HCT116 (cell line): ENCODE results near the gene KIAA2012.
A peak's percentile ranks its signal among the peaks of the same experiment; 100 is the strongest.

Experiments
- CEBPB ChIP-seq: IDR thresholded peaks from 2 replicates; pipeline ENCODE4 v1.6.1; 2012; ENCODE audit warnings: low read depth
- EZH2 ChIP-seq: fragments of 200-600 bp; sonication (generic); IDR thresholded peaks from 2 replicates; pipeline ENCODE4 v1.6.1; 2017; ENCODE audit warnings: antibody characterized with exemption, mixed run types
- EZH2phosphoT487 ChIP-seq: fragments of 200-600 bp; IDR thresholded peaks from 2 replicates; pipeline ENCODE4 v1.6.1; 2018; ENCODE audit warnings: antibody characterized with exemption, borderline replicate concordance
- POLR2A ChIP-seq: IDR thresholded peaks from 2 replicates; pipeline ENCODE4 v1.7.0; 2011; ENCODE audit warnings: borderline replicate concordance; ENCODE audit not compliant: insufficient read depth, insufficient read length; ENCODE audit errors: extremely low read depth
- POLR2AphosphoS5 ChIP-seq: IDR thresholded peaks from 2 replicates; pipeline ENCODE4 v1.6.1; 2011; ENCODE audit warnings: mild to moderate bottlenecking, low read depth, low read length, moderate library complexity
- RAD21 ChIP-seq: IDR thresholded peaks from 2 replicates; pipeline ENCODE4 v1.6.1; 2012; ENCODE audit warnings: low read depth, mild to moderate bottlenecking
- SP1 ChIP-seq: IDR thresholded peaks from 2 replicates; pipeline ENCODE4 v1.6.1; 2012; ENCODE audit warnings: low read depth
- TCF7L2 ChIP-seq: IDR thresholded peaks from 2 replicates; pipeline ENCODE4 v1.7.0; 2011; ENCODE audit warnings: borderline replicate concordance, inconsistent platforms; ENCODE audit not compliant: insufficient read depth, insufficient read length; ENCODE audit errors: extremely low read depth
- ZFX ChIP-seq: fragments of 450-650 bp; IDR thresholded peaks from 2 replicates; pipeline ENCODE4 v1.6.1; 2017
- ZNF274 ChIP-seq: fragments of 200-500 bp; sonication (Bioruptor generic); IDR thresholded peaks from 2 replicates; pipeline ENCODE4 v1.6.1; 2014; ENCODE audit warnings: mild to moderate bottlenecking, low read depth, low read length, inconsistent platforms
- TF ChIP-seq, protein P1 (sequence below), 3 experiments: fragments of 200-600 bp in 1 of 3; sonication (generic) in 1 of 3; IDR thresholded peaks in 2 of 3; conservative IDR thresholded peaks in 1 of 3; 2 replicates each; pipeline ENCODE4 v1.5.1; 2012 to 2017; ENCODE audit warnings: low read depth in 2 of 3, low read length in 2 of 3, antibody characterized with exemption in 1 of 3, borderline replicate concordance in 1 of 3, control low read depth in 1 of 3, mild to moderate bottlenecking in 1 of 3, mixed read lengths in 1 of 3, mixed run types in 1 of 3, moderate library complexity in 1 of 3; ENCODE audit not compliant: insufficient read depth in 1 of 3
- TF ChIP-seq, protein P2 (sequence below): IDR thresholded peaks from 2 replicates; pipeline ENCODE4 v1.6.1; 2012; ENCODE audit warnings: low read depth
- TF ChIP-seq, protein P3 (sequence below): IDR thresholded peaks from 2 replicates; pipeline ENCODE4 v1.6.1; 2012
- TF ChIP-seq, protein P4 (sequence below): IDR thresholded peaks from 2 replicates; pipeline ENCODE4 v1.6.1; 2011; ENCODE audit warnings: mild to moderate bottlenecking, low read length, moderate library complexity; ENCODE audit not compliant: insufficient replicate concordance; ENCODE audit errors: extremely low read depth

DNA sequence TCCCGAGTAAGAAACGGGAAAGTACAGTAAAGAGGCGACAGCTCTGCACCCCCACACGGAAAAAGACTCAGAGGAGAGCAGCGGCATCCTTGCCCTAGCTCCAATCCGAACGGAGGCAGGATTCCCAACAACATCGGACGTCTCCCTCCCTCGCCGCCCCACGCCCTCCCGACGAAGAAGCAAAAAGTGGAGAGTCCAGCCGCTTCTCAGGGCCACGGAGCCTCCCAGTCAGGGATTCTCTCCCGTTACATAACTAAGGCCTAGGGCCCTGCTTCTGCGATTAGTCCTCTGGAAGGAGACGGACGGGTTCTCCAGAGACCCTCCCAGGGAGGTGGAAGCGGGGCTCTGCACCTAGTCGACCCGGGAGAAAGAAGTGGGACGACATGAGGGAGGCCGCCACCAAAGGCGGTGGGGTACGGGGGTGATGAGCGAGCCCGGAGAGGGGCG lies 164.8 kb downstream of the KIAA2012 start:
- TF ChIP-seq, protein P1, sequence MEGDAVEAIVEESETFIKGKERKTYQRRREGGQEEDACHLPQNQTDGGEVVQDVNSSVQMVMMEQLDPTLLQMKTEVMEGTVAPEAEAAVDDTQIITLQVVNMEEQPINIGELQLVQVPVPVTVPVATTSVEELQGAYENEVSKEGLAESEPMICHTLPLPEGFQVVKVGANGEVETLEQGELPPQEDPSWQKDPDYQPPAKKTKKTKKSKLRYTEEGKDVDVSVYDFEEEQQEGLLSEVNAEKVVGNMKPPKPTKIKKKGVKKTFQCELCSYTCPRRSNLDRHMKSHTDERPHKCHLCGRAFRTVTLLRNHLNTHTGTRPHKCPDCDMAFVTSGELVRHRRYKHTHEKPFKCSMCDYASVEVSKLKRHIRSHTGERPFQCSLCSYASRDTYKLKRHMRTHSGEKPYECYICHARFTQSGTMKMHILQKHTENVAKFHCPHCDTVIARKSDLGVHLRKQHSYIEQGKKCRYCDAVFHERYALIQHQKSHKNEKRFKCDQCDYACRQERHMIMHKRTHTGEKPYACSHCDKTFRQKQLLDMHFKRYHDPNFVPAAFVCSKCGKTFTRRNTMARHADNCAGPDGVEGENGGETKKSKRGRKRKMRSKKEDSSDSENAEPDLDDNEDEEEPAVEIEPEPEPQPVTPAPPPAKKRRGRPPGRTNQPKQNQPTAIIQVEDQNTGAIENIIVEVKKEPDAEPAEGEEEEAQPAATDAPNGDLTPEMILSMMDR (IDR thresholded peaks at IDR 0.05 in 2 of 3, conservative IDR thresholded peaks at IDR 0.05 in 1 of 3; ENCODE audit: borderline replicate concordance in 1 of 3, insufficient read depth in 1 of 3, low read depth in 2 of 3, low read length in 2 of 3) = no peak
- TF ChIP-seq EZH2 (no peak), POLR2A (no peak), ZNF274 (no peak), ZFX (peak; percentile 66), POLR2AphosphoS5 (0 out of 2 replicates have a peak, but pooled peaks have one; percentile 19), RAD21 (no peak), SP1 (no peak), EZH2phosphoT487 (no peak), TCF7L2 (no peak), CEBPB (no peak)
- TF ChIP-seq, protein P2, sequence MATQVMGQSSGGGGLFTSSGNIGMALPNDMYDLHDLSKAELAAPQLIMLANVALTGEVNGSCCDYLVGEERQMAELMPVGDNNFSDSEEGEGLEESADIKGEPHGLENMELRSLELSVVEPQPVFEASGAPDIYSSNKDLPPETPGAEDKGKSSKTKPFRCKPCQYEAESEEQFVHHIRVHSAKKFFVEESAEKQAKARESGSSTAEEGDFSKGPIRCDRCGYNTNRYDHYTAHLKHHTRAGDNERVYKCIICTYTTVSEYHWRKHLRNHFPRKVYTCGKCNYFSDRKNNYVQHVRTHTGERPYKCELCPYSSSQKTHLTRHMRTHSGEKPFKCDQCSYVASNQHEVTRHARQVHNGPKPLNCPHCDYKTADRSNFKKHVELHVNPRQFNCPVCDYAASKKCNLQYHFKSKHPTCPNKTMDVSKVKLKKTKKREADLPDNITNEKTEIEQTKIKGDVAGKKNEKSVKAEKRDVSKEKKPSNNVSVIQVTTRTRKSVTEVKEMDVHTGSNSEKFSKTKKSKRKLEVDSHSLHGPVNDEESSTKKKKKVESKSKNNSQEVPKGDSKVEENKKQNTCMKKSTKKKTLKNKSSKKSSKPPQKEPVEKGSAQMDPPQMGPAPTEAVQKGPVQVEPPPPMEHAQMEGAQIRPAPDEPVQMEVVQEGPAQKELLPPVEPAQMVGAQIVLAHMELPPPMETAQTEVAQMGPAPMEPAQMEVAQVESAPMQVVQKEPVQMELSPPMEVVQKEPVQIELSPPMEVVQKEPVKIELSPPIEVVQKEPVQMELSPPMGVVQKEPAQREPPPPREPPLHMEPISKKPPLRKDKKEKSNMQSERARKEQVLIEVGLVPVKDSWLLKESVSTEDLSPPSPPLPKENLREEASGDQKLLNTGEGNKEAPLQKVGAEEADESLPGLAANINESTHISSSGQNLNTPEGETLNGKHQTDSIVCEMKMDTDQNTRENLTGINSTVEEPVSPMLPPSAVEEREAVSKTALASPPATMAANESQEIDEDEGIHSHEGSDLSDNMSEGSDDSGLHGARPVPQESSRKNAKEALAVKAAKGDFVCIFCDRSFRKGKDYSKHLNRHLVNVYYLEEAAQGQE = no peak
- TF ChIP-seq, protein P3, sequence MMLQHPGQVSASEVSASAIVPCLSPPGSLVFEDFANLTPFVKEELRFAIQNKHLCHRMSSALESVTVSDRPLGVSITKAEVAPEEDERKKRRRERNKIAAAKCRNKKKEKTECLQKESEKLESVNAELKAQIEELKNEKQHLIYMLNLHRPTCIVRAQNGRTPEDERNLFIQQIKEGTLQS = no peak
- TF ChIP-seq, protein P4, sequence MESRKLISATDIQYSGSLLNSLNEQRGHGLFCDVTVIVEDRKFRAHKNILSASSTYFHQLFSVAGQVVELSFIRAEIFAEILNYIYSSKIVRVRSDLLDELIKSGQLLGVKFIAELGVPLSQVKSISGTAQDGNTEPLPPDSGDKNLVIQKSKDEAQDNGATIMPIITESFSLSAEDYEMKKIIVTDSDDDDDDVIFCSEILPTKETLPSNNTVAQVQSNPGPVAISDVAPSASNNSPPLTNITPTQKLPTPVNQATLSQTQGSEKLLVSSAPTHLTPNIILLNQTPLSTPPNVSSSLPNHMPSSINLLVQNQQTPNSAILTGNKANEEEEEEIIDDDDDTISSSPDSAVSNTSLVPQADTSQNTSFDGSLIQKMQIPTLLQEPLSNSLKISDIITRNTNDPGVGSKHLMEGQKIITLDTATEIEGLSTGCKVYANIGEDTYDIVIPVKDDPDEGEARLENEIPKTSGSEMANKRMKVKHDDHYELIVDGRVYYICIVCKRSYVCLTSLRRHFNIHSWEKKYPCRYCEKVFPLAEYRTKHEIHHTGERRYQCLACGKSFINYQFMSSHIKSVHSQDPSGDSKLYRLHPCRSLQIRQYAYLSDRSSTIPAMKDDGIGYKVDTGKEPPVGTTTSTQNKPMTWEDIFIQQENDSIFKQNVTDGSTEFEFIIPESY = no peak
